ENCODE measurements around the gene ENTPD1. TPM values are rescaled to one million over a fixed set of nuclear protein-coding genes. Genes with fewer than 3 reads are reported as not detected.
"Not testable (repeated sequence)": the region's sequence is repeated elsewhere in the genome, so short reads cannot be mapped to it uniquely, and the experiment has no call there.

The ENTPD1 gene
- total RNA-seq, 1 experiment from 2014 or later, result not detected

DNA sequence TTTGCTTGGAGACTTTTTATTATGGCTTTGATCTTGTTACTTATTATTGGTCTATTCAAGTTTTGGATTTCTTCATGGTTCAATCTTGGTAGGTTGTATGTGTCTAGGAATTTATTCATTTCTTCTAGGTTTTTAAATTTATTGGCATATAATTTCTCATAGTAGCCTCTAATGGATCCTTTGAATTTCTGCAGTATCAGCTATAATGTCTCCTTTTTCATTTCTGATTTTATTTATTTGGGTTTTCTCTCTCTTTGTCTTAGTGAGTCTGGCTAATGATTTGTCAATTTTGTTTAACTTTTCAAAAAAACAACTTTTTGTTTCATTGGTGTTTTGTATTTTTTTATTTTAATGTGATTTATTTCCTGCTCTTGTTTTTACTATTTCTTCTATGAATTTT, 160.1 kb downstream of the ENTPD1 start:
- not testable (repeated sequence) for DNase-seq (ENCODE audit: low spot score)

Other genes with a start within 250 kb of the ENTPD1 start
- 0.21 and 1.3 TPM in 2 replicates for gene SORBS1, start 194.8 kb upstream of the ENTPD1 start, total RNA-seq (2014; rRNA removed; shearing (Covaris generic))
- 108 and 110 TPM in 2 replicates for gene ALDH18A1, start 99.5 kb upstream of the ENTPD1 start, total RNA-seq (2014; rRNA removed; shearing (Covaris generic))
- 16.4 and 19.1 TPM in 2 replicates for gene TCTN3, start 62.2 kb upstream of the ENTPD1 start, total RNA-seq (2014; rRNA removed; shearing (Covaris generic))
- not detected in 2 replicates for gene CC2D2B, start 151.8 kb downstream of the ENTPD1 start, total RNA-seq (2014; rRNA removed; shearing (Covaris generic))

All from HT-29 (cell line).